Ectodermal cell (in vitro differentiated cells): ENCODE results near the gene HPCAL4.

Experiments used
- H3K27ac ChIP-seq: 2 replicates; pipeline ENCODE4 v1.7.0; 2013; ENCODE audit warnings: mild to moderate bottlenecking, low read depth, low read length; ENCODE audit not compliant: insufficient read depth, poor library complexity, severe bottlenecking
- H3K27me3 ChIP-seq: 2 replicates; pipeline ENCODE4 v1.7.0; 2013; ENCODE audit warnings: mild to moderate bottlenecking, low read length; ENCODE audit not compliant: insufficient read depth, control insufficient read depth, poor library complexity, severe bottlenecking
- H3K36me3 ChIP-seq: one replicate; pipeline ENCODE4 v1.7.0; 2013; ENCODE audit warnings: low read length; ENCODE audit not compliant: control insufficient read depth, insufficient read depth
- H3K4me1 ChIP-seq: one replicate; pipeline ENCODE4 v1.7.0; 2013; ENCODE audit warnings: low read length; ENCODE audit not compliant: control insufficient read depth, insufficient read depth
- H3K4me3 ChIP-seq: 2 replicates; pipeline ENCODE4 v1.7.0; 2013; ENCODE audit warnings: low read depth, low read length, control low read depth; ENCODE audit not compliant: insufficient read depth
- H3K9me3 ChIP-seq: 2 replicates; pipeline ENCODE4 v1.7.0; 2013; ENCODE audit warnings: mild to moderate bottlenecking, low read length, moderate library complexity; ENCODE audit not compliant: control insufficient read depth
- WGBS, 2 experiments: methylation state at CpG; one replicate each; pipeline ENCODE4 v1.1.7; 2013; ENCODE audit warnings: missing lambda C conversion rate in 2 of 2; 5-methylcytosine and 5-hydroxymethylcytosine counted together

HPCAL4 gene

DNA sequence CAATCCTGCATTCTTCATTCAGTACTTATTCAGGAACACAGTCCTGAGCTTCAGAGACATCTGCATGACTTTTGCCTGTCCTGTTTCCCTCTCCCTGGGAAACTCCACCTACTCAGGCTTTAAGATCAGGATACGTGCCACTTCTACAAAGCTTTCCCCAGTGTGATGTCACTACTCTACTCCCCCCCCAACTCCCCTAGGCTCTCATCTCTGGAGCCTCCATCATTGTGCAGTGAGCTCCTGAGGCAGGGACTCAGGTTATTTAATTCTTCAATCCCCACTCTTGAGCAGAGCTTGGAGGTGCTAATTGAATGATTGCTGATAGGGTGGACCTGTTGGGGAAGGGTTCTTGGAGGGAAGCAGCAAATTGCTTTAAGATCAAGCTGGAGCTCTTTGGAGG lies 20.5 kb downstream of the HPCAL4 start:
- no peak overlapping the region for H3K27ac ChIP-seq
- H3K36me3 ChIP-seq = no peaks in the 10 kb centered on the region
- no peaks in the 10 kb centered on the region for H3K9me3 ChIP-seq
- WGBS, 2 experiments = 11 to 12% methylated on average over 1 of the region's 1 CpG
- H3K4me1 ChIP-seq = peaks cover 6% of the 10 kb centered on the region
- peaks cover 100% of the 10 kb centered on the region for H3K27me3 ChIP-seq
- no peak overlapping the region for H3K4me3 ChIP-seq

DNA sequence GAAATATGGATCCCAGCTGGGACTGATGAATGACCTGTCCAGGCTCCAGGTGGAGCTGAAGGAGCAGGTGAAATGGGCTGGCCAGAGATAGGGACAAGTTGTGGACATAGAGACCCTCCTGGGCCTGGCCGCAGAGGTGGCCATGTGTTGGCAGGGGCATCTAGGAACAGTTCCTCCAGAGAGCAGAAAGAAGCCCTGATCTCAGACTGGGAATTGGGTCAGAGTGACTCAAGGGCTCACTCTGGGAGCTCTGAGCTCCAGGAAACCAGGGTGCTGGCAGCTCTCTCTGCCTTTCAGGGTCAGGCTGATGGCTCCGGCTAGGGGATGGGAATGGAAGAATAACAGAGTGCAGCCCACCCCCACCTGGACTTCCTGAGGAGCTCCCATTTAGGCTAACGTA lies 22.3 kb downstream of the HPCAL4 start:
- Histone ChIP-seq H3K36me3 (no peaks in the 10 kb centered on the region), H3K27me3 (peaks cover 92% of the 10 kb centered on the region), H3K4me1 (peaks cover 6% of the 10 kb centered on the region), H3K27ac (no peak overlapping the region), H3K9me3 (no peaks in the 10 kb centered on the region), H3K4me3 (no peak overlapping the region)
- 87 to 88% methylated on average over 3 of the region's 3 CpGs for WGBS, 2 experiments

DNA sequence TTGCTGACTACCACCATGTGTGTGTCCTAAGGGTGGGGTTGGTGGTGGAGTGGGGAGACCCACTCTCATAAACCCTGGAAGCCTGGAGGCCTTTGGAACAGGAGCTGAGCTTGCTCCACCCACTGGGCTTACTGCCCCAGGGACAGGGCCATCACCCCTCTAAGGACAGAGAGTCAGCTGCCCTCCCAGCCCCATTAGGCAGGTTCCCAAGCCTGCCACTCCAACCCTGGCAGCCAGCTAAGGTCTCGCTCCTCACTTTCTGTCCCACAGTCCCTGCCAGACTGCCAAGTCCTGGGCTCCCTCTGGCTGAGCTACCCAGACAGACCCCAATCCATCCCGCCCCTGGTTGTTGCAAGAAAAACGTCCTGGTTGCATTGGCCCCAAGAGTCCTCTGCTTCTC lies 23.1 kb downstream of the HPCAL4 start:
- H3K27me3 ChIP-seq = peaks cover 89% of the 10 kb centered on the region
- H3K4me1 ChIP-seq = peaks cover 6% of the 10 kb centered on the region
- H3K36me3 ChIP-seq = no peaks in the 10 kb centered on the region
- H3K4me3 ChIP-seq = no peak overlapping the region
- 64 to 66% methylated on average over 3 of the region's 3 CpGs for WGBS, 2 experiments
- H3K27ac ChIP-seq = no peak overlapping the region
- no peaks in the 10 kb centered on the region for H3K9me3 ChIP-seq

DNA sequence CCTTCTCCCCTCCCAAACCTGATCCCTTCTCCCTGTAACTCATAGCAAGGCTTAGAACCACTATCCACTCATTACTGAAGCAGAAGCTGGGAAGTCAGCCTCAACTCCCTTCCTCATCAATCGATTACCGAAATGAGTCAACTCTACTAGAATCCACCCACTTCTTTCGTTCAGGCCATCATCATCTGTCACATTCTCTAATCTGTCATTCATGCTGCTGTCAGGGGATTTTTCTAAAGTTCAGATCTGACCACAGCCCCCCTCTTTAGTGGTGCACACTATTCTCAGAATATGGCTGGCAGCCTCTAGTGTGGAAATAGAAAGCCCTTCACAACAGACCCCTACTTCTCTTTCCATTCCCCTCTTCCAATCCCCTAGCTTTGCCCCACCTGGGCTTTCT lies 24.5 kb downstream of the HPCAL4 start:
- WGBS, 2 experiments = 78 to 80% methylated on average over 3 of the region's 3 CpGs
- Histone ChIP-seq H3K36me3 (no peaks in the 10 kb centered on the region), H3K4me3 (no peak overlapping the region), H3K27ac (no peak overlapping the region), H3K4me1 (peaks cover 6% of the 10 kb centered on the region), H3K27me3 (peaks cover 89% of the 10 kb centered on the region), H3K9me3 (no peaks in the 10 kb centered on the region)

DNA sequence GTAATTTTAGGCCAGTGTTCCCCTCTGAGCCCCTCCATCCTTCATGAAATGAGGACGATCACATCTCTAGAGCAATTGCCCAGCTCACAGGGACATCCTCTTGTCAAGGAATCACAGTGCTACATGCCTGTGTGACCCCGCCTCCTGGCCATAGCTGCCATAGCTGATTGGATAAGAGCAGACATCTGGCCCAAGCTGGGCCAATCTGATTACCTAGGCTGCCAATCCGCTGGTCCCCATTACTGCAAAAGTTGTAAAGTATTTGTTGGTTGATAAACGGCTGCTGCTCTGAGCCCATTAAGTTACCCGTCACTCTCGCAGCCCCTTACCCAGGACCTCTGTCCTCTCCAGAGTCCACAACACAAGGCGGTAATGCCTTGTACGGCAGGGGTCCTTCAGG lies 27.7 kb downstream of the HPCAL4 start:
- Histone ChIP-seq H3K4me1 (no peaks in the 10 kb centered on the region), H3K9me3 (no peaks in the 10 kb centered on the region), H3K27me3 (peaks cover 89% of the 10 kb centered on the region), H3K36me3 (no peaks in the 10 kb centered on the region), H3K4me3 (no peak overlapping the region), H3K27ac (no peak overlapping the region)
- 80 to 82% methylated on average over 8 of the region's 8 CpGs for WGBS, 2 experiments

DNA sequence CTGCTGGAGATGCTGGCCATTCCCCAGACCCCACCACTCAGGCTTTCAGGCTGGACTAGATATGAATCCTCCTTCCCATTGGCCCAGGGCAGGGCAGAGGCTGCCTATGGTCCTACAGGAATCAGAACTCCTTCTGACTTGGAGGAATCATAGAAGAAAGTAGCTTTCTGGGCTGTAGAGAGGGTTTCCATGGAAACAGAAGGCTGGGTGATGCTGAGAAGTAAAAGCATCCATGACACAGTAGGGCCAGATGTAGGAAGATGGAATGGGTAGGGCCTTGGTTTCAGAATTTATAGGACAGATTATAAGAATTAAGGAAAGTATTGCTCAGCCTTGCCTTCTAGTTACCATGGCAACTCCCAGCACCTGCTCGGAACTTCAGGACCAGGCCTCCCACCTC lies 28.4 kb downstream of the HPCAL4 start:
- 82 to 83% methylated on average over 1 of the region's 1 CpG for WGBS, 2 experiments
- Histone ChIP-seq H3K27me3 (peaks cover 86% of the 10 kb centered on the region), H3K27ac (no peak overlapping the region), H3K36me3 (no peaks in the 10 kb centered on the region), H3K4me3 (no peak overlapping the region), H3K4me1 (no peaks in the 10 kb centered on the region), H3K9me3 (no peaks in the 10 kb centered on the region)

DNA sequence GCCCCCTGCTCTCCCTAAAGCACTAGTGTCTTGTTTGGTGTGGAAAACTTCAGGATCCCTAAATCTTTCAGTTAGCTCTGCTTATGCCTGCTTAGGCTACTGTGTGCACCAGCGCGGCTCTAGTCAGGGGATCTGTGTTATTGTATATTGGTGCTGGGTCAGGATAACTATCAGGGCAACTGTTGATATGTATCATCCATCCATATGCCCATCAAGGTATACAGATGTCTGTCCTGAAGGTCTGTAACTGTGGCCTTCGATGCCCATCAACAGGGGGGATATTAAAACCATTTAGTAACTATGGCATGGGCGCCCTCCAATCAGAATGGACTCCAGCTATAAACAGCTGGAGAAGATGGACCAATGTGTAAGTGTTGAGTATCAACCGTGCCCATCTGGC lies 31.7 kb downstream of the HPCAL4 start:
- 68 to 77% methylated on average over 5 of the region's 5 CpGs for WGBS, 2 experiments
- no peaks in the 10 kb centered on the region for H3K4me1 ChIP-seq
- no peaks in the 10 kb centered on the region for H3K9me3 ChIP-seq
- no peaks in the 10 kb centered on the region for H3K36me3 ChIP-seq
- no peak overlapping the region for H3K4me3 ChIP-seq
- no peak overlapping the region for H3K27ac ChIP-seq
- peaks cover 86% of the 10 kb centered on the region for H3K27me3 ChIP-seq

DNA sequence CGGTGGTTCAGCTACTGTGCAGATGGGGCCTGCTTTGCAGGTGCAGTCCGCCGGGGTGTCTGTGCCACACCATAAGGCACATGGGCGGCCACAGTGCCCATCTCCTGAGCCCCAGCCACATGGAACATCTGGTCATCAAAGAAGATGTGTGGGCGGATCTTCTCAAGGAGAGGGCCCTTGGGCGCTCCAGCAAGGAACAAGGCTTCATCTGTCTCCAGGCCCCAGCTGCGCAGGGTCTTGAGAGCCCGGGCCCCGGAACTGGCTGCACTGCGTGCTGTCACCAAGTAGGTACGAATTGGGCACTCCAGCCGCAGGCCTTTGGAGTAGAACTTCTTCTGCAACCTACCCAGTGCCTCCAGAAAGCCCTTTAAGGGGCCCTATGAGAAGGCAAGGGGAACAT lies 32.1 kb downstream of the HPCAL4 start:
- no peak overlapping the region for H3K4me3 ChIP-seq
- WGBS, 2 experiments = 83 to 87% methylated on average over 12 of the region's 12 CpGs
- no peak overlapping the region for H3K27ac ChIP-seq
- peaks cover 91% of the 10 kb centered on the region for H3K27me3 ChIP-seq
- no peaks in the 10 kb centered on the region for H3K36me3 ChIP-seq
- no peaks in the 10 kb centered on the region for H3K4me1 ChIP-seq
- no peaks in the 10 kb centered on the region for H3K9me3 ChIP-seq

DNA sequence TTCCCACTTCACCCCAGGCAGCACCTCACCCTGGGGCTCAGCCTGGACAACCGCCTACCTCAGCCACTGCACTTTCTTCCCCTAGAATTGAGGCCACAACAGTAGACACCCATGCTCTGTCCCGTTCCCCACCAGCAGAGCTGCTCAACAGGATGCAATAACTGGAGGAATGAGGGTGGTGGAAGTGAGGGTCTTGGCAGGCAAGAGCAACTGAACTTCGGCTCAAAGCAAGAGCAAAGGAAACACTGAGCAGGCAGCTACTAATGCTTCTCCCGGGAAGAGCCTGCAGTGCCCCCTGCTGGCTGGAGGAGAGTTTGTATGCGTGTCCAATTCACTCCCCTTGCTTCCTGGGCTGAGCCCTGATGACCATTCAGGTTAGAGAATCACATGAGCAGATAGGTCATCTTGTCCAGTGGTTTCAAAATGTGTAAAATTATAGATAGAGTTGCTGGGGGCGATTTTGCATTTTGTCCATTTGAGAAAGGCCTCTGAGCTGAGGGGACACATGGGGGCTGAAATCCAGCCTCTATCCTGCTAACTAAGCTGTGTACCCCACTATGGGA lies 33.2 kb downstream of the HPCAL4 start:
- Histone ChIP-seq H3K4me3 (no peak overlapping the region), H3K36me3 (no peaks in the 10 kb centered on the region), H3K9me3 (no peaks in the 10 kb centered on the region), H3K27ac (no peak overlapping the region), H3K27me3 (peaks cover 92% of the 10 kb centered on the region), H3K4me1 (no peaks in the 10 kb centered on the region)
- 17 to 18% methylated on average over 6 of the region's 6 CpGs for WGBS, 2 experiments

DNA sequence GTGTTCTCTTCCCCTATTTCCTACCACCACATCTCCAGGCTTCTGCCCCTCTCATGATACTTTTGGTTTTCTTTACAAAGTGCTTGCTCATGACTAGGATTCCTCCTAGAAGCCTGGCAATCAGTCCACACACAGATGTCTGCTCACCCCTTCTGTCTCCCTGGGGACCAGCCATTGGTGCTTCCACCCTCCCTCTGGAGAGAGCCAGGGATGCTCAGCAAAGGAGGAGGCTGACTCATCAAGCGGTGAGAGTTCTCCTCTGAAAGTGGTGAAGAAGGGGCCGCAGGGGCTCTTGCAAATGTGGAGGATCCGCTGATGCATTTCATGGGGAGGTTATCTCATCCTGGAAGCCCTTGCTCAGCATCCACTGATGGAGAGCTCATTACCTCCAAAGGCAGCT lies 33.8 kb downstream of the HPCAL4 start:
- Histone ChIP-seq H3K4me3 (no peak overlapping the region), H3K4me1 (no peaks in the 10 kb centered on the region), H3K27me3 (peaks cover 86% of the 10 kb centered on the region), H3K36me3 (no peaks in the 10 kb centered on the region), H3K9me3 (no peaks in the 10 kb centered on the region), H3K27ac (no peak overlapping the region)
- WGBS, 2 experiments = 49 to 52% methylated on average over 3 of the region's 3 CpGs

DNA sequence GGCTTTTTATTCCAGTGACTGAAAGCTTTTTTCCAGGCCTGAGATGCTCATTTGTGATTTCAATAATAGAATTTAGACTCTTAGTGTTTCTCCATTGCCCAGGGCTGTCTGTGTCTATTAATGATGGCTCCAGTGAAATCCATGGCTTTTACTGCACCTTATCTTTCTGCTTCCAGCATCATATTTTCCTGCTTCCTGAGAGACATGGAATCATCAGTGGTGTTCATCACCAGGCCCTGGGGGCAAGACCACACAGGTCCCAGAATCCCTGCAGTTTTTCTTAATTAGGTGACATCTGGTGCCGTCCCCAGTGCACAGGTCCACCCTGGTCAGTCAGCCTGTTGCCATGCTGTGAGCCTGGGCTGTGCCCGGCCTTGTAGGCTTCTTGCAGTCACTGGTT lies 34.8 kb downstream of the HPCAL4 start:
- Histone ChIP-seq H3K4me3 (no peak overlapping the region), H3K9me3 (no peaks in the 10 kb centered on the region), H3K4me1 (no peaks in the 10 kb centered on the region), H3K27me3 (peaks cover 75% of the 10 kb centered on the region), H3K36me3 (no peaks in the 10 kb centered on the region), H3K27ac (no peak overlapping the region)
- WGBS, 2 experiments = 85 to 87% methylated on average over 2 of the region's 2 CpGs
